ENCODE measurements around the gene FOXB1. TPM values are rescaled to one million over a fixed set of nuclear protein-coding genes. Genes with fewer than 3 reads are reported as not detected.

The FOXB1 gene
- total RNA-seq, 1 experiment from 2014 or later = 0.64 TPM

- H3K27ac ChIP-seq (ENCODE audit: low read length) = no peak overlapping the region
- H3K4me3 ChIP-seq (ENCODE audit: low read depth in 2 of 2, low read length in 2 of 2) = no peak overlapping the region
- DNase-seq (ENCODE audit: low read depth, low spot score) (no peak), ATAC-seq (no peak)
- peaks cover 7% of the 10 kb centered on the region; the same call in 1 of the 2 replicates for H3K9me3 ChIP-seq (ENCODE audit: control insufficient read depth, insufficient read depth, low read depth, low read length)
- H3K27me3 ChIP-seq (ENCODE audit: control insufficient read depth, insufficient read depth, low read length) = no peaks in the 10 kb centered on the region
- no TSS peak for BruUV-seq (replicated peaks)
- TF ChIP-seq CTCF (IDR thresholded peaks at IDR 0.05) (no peak), POLR2AphosphoS5 (IDR thresholded peaks at IDR 0.05; ENCODE audit: low read depth, low read length) (no peak), REST (IDR thresholded peaks at IDR 0.05; ENCODE audit: insufficient read depth in 1 of 2, low read depth in 2 of 2, low read length in 1 of 2) (no peak), TCF7L2 (IDR thresholded peaks at IDR 0.05; ENCODE audit: low read depth, low read length) (no peak), SIN3A (IDR thresholded peaks at IDR 0.05; ENCODE audit: borderline replicate concordance, insufficient read depth, low read depth, low read length) (no peak)
- H3K4me1 ChIP-seq (ENCODE audit: control insufficient read depth, insufficient read depth, low read length) = no peaks in the 10 kb centered on the region
- POLR2A ChIA-PET = no interaction called here
- H3K36me3 ChIP-seq (ENCODE audit: control insufficient read depth, insufficient read depth, low read length) = no peaks in the 10 kb centered on the region
- in situ Hi-C loops (cut with HindIII; ENCODE audit: low pct_unique_long_range_greater_than_20kb, low sequenced_read_pairs) = no loop called here
- CTCF ChIA-PET = no interaction called here
- intact Hi-C loops (cut with micrococcal nuclease; ENCODE audit: unreplicated experiment) = no loop called here
Measured at GRCh38 chr15:60049948-60050347, 45.8 kb downstream of the FOXB1 start.

- intact Hi-C loops (cut with micrococcal nuclease; ENCODE audit: unreplicated experiment) (no loop called here), in situ Hi-C loops (cut with HindIII; ENCODE audit: low pct_unique_long_range_greater_than_20kb, low sequenced_read_pairs) (no loop called here)
- H3K9me3 ChIP-seq (ENCODE audit: control insufficient read depth, insufficient read depth, low read depth, low read length) = peaks cover 7% of the 10 kb centered on the region; the same call in 1 of the 2 replicates
- ATAC-seq = no peak
- TF ChIP-seq POLR2AphosphoS5 (IDR thresholded peaks at IDR 0.05; ENCODE audit: low read depth, low read length) = no peak
- no peak for TF ChIP-seq SIN3A (IDR thresholded peaks at IDR 0.05; ENCODE audit: borderline replicate concordance, insufficient read depth, low read depth, low read length)
- TF ChIP-seq CTCF (IDR thresholded peaks at IDR 0.05) = no peak
- no peak for TF ChIP-seq REST (IDR thresholded peaks at IDR 0.05; ENCODE audit: insufficient read depth in 1 of 2, low read depth in 2 of 2, low read length in 1 of 2)
- TF ChIP-seq TCF7L2 (IDR thresholded peaks at IDR 0.05; ENCODE audit: low read depth, low read length) = no peak
- no peak overlapping the region for H3K4me3 ChIP-seq (ENCODE audit: low read depth in 2 of 2, low read length in 2 of 2)
- DNase-seq (ENCODE audit: low read depth, low spot score) = no peak
- H3K4me1 ChIP-seq (ENCODE audit: control insufficient read depth, insufficient read depth, low read length) = no peaks in the 10 kb centered on the region
- POLR2A ChIA-PET = no interaction called here
- H3K27me3 ChIP-seq (ENCODE audit: control insufficient read depth, insufficient read depth, low read length) = no peaks in the 10 kb centered on the region
- CTCF ChIA-PET = no interaction called here
- H3K36me3 ChIP-seq (ENCODE audit: control insufficient read depth, insufficient read depth, low read length) = no peaks in the 10 kb centered on the region
- no TSS peak for BruUV-seq (replicated peaks)
- H3K27ac ChIP-seq (ENCODE audit: low read length) = no peak overlapping the region
Measured at GRCh38 chr15:60052796-60053195, 48.7 kb downstream of the FOXB1 start.

Data from Panc1 (cell line).